GM12878 (cell line): Measurements from ENCODE around the gene CAPNS1. TPM values are rescaled to one million over a fixed set of nuclear protein-coding genes. Genes with fewer than 3 reads are reported as not detected.

Experiments
- ATAC-seq: fragments of 200-7000 bp; cut with Tn5 transposase; 3 replicates; pipeline ENCODE4 v1.9.1; 2020; ENCODE audit warnings: mild to moderate bottlenecking, moderate library complexity
- BruUV-seq: library from RNA; stranded (reverse); fragments of 400-500 nt; replicated peaks from 2 replicates; lab custom pipeline; 2021; lab: Mats Ljungman, UMichigan
- CTCF ChIA-PET: fragments of 300-600 bp; sonication (Branson Sonifier 250); formaldehyde crosslinking; extraction: SDS; loops from one replicate; lab custom pipeline; 2021; ENCODE audit warnings: inconsistent platforms; lab: Yijun Ruan, JAX
- POLR2A ChIA-PET: fragments of 350-600 bp; formaldehyde crosslinking; extraction: SDS; loops from one replicate; lab custom pipeline; 2021; ENCODE audit warnings: inconsistent platforms; lab: Charles Lee
- RAD21 ChIA-PET: fragments of 300-600 bp; sonication (Branson Sonifier 250); formaldehyde crosslinking; loops from one replicate; lab custom pipeline; 2023; ENCODE audit warnings: antibody characterized with exemption; ENCODE audit not compliant: unreplicated experiment; lab: Charles Lee
- SMC1A ChIA-PET: fragments of 300-600 bp; sonication (Branson Sonifier 250); formaldehyde crosslinking; loops from one replicate; lab custom pipeline; 2023; ENCODE audit not compliant: unreplicated experiment, uncharacterized antibody; lab: Charles Lee
- DNase-seq: peaks from one replicate; pipeline ENCODE4 v3.0.0-alpha.2; 2011; ENCODE audit warnings: low read depth, low spot score
- FAIRE-seq: peaks from 3 replicates; lab custom pipeline; 2011; peaks lifted over from hg19 to GRCh38; lab: Jason Lieb, UNC
- H2AFZ ChIP-seq: 2 replicates; pipeline ENCODE4 v1.6.0; 2011; ENCODE audit warnings: low read depth, low read length, control low read depth; ENCODE audit not compliant: control insufficient read depth
- H3K27ac ChIP-seq: 2 replicates; pipeline ENCODE4 v1.5.1; 2011; ENCODE audit warnings: control low read depth; ENCODE audit not compliant: control insufficient read depth, insufficient read depth
- H3K27me3 ChIP-seq, 2 experiments: replicated peaks in 1 of 2; 2 replicates each; pipeline versions ENCODE4 v1.6.0 to v1.6.1; 2011; ENCODE audit warnings: low read length in 1 of 2; ENCODE audit not compliant: control insufficient read depth in 2 of 2, insufficient read depth in 2 of 2
- H3K36me3 ChIP-seq, 2 experiments: 2 replicates each; pipeline ENCODE4 v1.5.1; 2011; ENCODE audit warnings: low read length in 1 of 2; ENCODE audit not compliant: control insufficient read depth in 2 of 2, insufficient read depth in 2 of 2
- H3K4me1 ChIP-seq: 2 replicates; pipeline ENCODE4 v1.6.1; 2011; ENCODE audit warnings: mild to moderate bottlenecking, low read length, moderate library complexity, mixed read lengths; ENCODE audit not compliant: control insufficient read depth, insufficient read depth
- H3K4me2 ChIP-seq: 2 replicates; pipeline ENCODE4 v1.6.0; 2011; ENCODE audit warnings: control low read depth; ENCODE audit not compliant: control insufficient read depth, insufficient read depth
- H3K4me3 ChIP-seq: fragments of 200-600 bp; sonication (generic); 2 replicates; pipeline ENCODE4 v1.5.1; 2016
- H3K79me2 ChIP-seq: 2 replicates; pipeline ENCODE4 v1.6.0; 2011; ENCODE audit warnings: low read length; ENCODE audit not compliant: control insufficient read depth, insufficient read depth
- H3K9ac ChIP-seq: 2 replicates; pipeline ENCODE4 v1.8.0; 2011; ENCODE audit warnings: low read length, control low read depth, mixed read lengths; ENCODE audit not compliant: control insufficient read depth, insufficient read depth
- H3K9me3 ChIP-seq: replicated peaks from 3 replicates; pipeline ENCODE4 v1.5.1; 2011; ENCODE audit warnings: mild to moderate bottlenecking, low read length; ENCODE audit not compliant: control insufficient read depth, insufficient read depth
- H4K20me1 ChIP-seq: 2 replicates; pipeline ENCODE4 v1.6.0; 2011; ENCODE audit not compliant: control insufficient read depth, insufficient read depth
- GABPA ChIP-seq: IDR thresholded peaks from 2 replicates; pipeline ENCODE4 v1.6.1; 2014; ENCODE audit warnings: antibody characterized with exemption, low read depth, mild to moderate bottlenecking, inconsistent platforms
- KLF5 ChIP-seq: fragments of 450-650 bp; IDR thresholded peaks from 2 replicates; pipeline ENCODE4 v1.6.1; 2014; ENCODE audit warnings: mild to moderate bottlenecking; ENCODE audit not compliant: partially characterized antibody
- MEF2A ChIP-seq: IDR thresholded peaks from 2 replicates; pipeline ENCODE4 v1.6.1; 2011; ENCODE audit warnings: low read depth, mild to moderate bottlenecking, low read length, moderate library complexity; ENCODE audit not compliant: insufficient read depth
- NFYB ChIP-seq: IDR thresholded peaks from 2 replicates; pipeline ENCODE4 v1.6.1; 2011; ENCODE audit warnings: low read depth, mild to moderate bottlenecking, low read length, improper control_type of control experiment, moderate library complexity; ENCODE audit not compliant: insufficient read depth
- PAX5 ChIP-seq: IDR thresholded peaks from 2 replicates; pipeline ENCODE4 v1.6.1; 2011; ENCODE audit warnings: low read depth, low read length, borderline replicate concordance
- RCOR1 ChIP-seq: conservative IDR thresholded peaks from 2 replicates; pipeline ENCODE4 v1.6.1; 2012; ENCODE audit warnings: low read depth, low read length, improper control_type of control experiment
- SMARCA5 ChIP-seq: fragments of 450-650 bp; IDR thresholded peaks from 2 replicates; pipeline ENCODE4 v1.6.1; 2017; ENCODE audit warnings: mild to moderate bottlenecking
- SREBF2 ChIP-seq: IDR thresholded peaks from 2 replicates; pipeline ENCODE4 v1.6.1; 2012; ENCODE audit warnings: mild to moderate bottlenecking, low read length
- TAF1 ChIP-seq: IDR thresholded peaks from 2 replicates; pipeline ENCODE4 v1.6.1; 2011; ENCODE audit warnings: mild to moderate bottlenecking, low read depth, low read length, borderline replicate concordance
- ZBTB11 ChIP-seq: fragments of 450-650 bp; formaldehyde crosslinking; IDR thresholded peaks from 2 replicates; pipeline ENCODE4 v1.5.0; 2022; ENCODE audit warnings: mild to moderate bottlenecking, missing genetic modification characterization
- ZZZ3 ChIP-seq: IDR thresholded peaks from 2 replicates; pipeline ENCODE4 v1.6.1; 2011; ENCODE audit warnings: low read depth; ENCODE audit not compliant: control insufficient read depth, insufficient read length
- WGBS: methylation state at CpG from one replicate; pipeline ENCODE4 v1.1.6; 2016; ENCODE audit warnings: low lambda C conversion rate; ENCODE audit not compliant: insufficient replicate concordance, insufficient coverage; ENCODE audit errors: missing lambda C conversion rate; 5-methylcytosine and 5-hydroxymethylcytosine counted together
- in situ Hi-C: fragments of 300-500 bp; cut with MboI; formaldehyde crosslinking; loops from 9 replicates; pipeline ENCODE4 v1.14.3; 2018; ENCODE audit warnings: mixed read lengths
- intact Hi-C: fragments of 100-400 bp; cut with micrococcal nuclease; formaldehyde crosslinking; loops from one replicate; pipeline ENCODE4 v1.14.2; 2022; ENCODE audit not compliant: unreplicated experiment
- polyA plus RNA-seq, 11 experiments: library from polyadenylated mRNA; depleted of rRNA in 4 of 11; unstranded in 6 of 11; stranded (reverse) in 5 of 11; fragments of >200 nt; fragmentation: Nextera tagmentation in 4 of 11; fragmentation: Illumina TruSeq in 1 of 11; extraction: Ambion mirVana in 4 of 11; extraction: Trizol in 1 of 11; gene quantifications; 1 replicate in 1 of 11; 2 replicates in 10 of 11; pipeline versions ENCODE4 v1.2.1 to v1.2.3, GENCODE V29; 2011 to 2016; ENCODE audit warnings: inconsistent platforms in 2 of 11, missing spikeins in 2 of 11, low read depth in 1 of 11
- total RNA-seq, 4 experiments: library from RNA; depleted of rRNA in 3 of 4; stranded (reverse); fragments of >200 nt in 3 of 4; fragmentation: Illumina TruSeq in 1 of 4; extraction: Trizol in 1 of 4; gene quantifications; 2 replicates each; pipeline versions ENCODE4 v1.2.1 to v1.2.3, GENCODE V29; 2013 to 2021
- TF ChIP-seq, protein P1 (sequence below): fragments of 450-650 bp; IDR thresholded peaks from 2 replicates; pipeline ENCODE4 v1.6.1; 2017; ENCODE audit warnings: low read depth, mild to moderate bottlenecking, moderate library complexity
- TF ChIP-seq, protein P2 (sequence below): fragments of 450-650 bp; IDR thresholded peaks from 2 replicates; pipeline ENCODE4 v1.6.1; 2018; ENCODE audit warnings: borderline replicate concordance, mild to moderate bottlenecking; ENCODE audit not compliant: partially characterized antibody
- TF ChIP-seq, protein P3 (sequence below): fragments of 450-650 bp; IDR thresholded peaks from 2 replicates; pipeline ENCODE4 v1.6.1; 2017; ENCODE audit warnings: mild to moderate bottlenecking

CAPNS1 gene
- total and polyA plus RNA-seq, 10 of the 15 experiments (the other 5 are each of a cell fraction or from before 2014, with no cell fraction given) = 96.9 to 562 (median 245) TPM

DNA sequence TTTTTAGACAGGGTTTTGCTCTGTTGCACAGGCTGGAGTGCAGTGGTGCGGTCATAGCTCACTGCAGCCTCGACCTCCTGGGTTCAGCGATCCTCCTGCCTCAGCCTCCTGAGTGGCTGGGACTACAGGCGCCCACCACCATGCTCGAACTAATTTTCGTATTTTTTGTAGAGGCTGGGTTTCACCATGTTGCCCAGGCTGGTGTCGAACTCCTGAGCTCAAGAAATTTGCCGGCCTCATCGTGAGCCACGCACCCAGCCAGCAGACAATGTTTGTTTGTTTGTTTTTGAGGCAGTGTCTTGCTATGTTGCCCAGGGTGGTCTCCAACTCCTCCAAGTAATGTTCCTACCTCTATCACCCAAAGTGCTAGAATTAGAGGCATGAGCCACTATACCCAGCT is 13.3 kb downstream of the CAPNS1 start:
- ChIA-PET SMC1A (interaction anchor here (1.0 to 1.4 kb wide), 2 partner anchors 9 to 22 kb away, joined by 3 read pairs; no protein-coding TSS in a partner anchor), POLR2A (no interaction called here), RAD21 (no interaction called here), CTCF (interaction anchor here (0.6 to 1.0 kb wide), 4 partner anchors 15 to 355 kb away, joined by 3 to 5 read pairs (median 3); no protein-coding TSS in a partner anchor)
- no peaks in the 10 kb centered on the region for H3K4me1 ChIP-seq
- DNase-seq = no peak
- no peak overlapping the region for H3K9ac ChIP-seq
- H3K27ac ChIP-seq = no peak overlapping the region
- no peaks in the 10 kb centered on the region for H4K20me1 ChIP-seq
- no peak overlapping the region for H3K4me2 ChIP-seq
- BruUV-seq = no TSS peak
- no peaks in the 10 kb centered on the region for H3K9me3 ChIP-seq
- no peaks in the 10 kb centered on the region for H3K27me3 ChIP-seq
- in situ Hi-C loops = no loop called here
- ATAC-seq = no peak
- H3K4me3 ChIP-seq = no peak overlapping the region
- no peaks in the 10 kb centered on the region for H3K79me2 ChIP-seq
- no peak overlapping the region for H2AFZ ChIP-seq
- intact Hi-C loops = no loop called here
- FAIRE-seq = no peak
- TF ChIP-seq, protein P1, sequence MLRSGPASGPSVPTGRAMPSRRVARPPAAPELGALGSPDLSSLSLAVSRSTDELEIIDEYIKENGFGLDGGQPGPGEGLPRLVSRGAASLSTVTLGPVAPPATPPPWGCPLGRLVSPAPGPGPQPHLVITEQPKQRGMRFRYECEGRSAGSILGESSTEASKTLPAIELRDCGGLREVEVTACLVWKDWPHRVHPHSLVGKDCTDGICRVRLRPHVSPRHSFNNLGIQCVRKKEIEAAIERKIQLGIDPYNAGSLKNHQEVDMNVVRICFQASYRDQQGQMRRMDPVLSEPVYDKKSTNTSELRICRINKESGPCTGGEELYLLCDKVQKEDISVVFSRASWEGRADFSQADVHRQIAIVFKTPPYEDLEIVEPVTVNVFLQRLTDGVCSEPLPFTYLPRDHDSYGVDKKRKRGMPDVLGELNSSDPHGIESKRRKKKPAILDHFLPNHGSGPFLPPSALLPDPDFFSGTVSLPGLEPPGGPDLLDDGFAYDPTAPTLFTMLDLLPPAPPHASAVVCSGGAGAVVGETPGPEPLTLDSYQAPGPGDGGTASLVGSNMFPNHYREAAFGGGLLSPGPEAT = no peak
- TF ChIP-seq ZBTB11 (CRISPR knock-in tag) = no peak
- TF ChIP-seq TAF1 = no peak
- no peak for TF ChIP-seq KLF5
- TF ChIP-seq GABPA = no peak
- TF ChIP-seq ZZZ3 = no peak
- TF ChIP-seq, protein P2, sequence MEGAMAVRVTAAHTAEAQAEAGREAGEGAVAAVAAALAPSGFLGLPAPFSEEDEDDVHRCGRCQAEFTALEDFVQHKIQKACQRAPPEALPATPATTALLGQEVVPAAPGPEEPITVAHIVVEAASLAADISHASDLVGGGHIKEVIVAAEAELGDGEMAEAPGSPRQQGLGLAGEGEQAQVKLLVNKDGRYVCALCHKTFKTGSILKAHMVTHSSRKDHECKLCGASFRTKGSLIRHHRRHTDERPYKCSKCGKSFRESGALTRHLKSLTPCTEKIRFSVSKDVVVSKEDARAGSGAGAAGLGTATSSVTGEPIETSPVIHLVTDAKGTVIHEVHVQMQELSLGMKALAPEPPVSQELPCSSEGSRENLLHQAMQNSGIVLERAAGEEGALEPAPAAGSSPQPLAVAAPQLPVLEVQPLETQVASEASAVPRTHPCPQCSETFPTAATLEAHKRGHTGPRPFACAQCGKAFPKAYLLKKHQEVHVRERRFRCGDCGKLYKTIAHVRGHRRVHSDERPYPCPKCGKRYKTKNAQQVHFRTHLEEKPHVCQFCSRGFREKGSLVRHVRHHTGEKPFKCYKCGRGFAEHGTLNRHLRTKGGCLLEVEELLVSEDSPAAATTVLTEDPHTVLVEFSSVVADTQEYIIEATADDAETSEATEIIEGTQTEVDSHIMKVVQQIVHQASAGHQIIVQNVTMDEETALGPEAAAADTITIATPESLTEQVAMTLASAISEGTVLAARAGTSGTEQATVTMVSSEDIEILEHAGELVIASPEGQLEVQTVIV = no peak
- TF ChIP-seq MEF2A = no peak
- TF ChIP-seq SREBF2 = no peak
- TF ChIP-seq, protein P3, sequence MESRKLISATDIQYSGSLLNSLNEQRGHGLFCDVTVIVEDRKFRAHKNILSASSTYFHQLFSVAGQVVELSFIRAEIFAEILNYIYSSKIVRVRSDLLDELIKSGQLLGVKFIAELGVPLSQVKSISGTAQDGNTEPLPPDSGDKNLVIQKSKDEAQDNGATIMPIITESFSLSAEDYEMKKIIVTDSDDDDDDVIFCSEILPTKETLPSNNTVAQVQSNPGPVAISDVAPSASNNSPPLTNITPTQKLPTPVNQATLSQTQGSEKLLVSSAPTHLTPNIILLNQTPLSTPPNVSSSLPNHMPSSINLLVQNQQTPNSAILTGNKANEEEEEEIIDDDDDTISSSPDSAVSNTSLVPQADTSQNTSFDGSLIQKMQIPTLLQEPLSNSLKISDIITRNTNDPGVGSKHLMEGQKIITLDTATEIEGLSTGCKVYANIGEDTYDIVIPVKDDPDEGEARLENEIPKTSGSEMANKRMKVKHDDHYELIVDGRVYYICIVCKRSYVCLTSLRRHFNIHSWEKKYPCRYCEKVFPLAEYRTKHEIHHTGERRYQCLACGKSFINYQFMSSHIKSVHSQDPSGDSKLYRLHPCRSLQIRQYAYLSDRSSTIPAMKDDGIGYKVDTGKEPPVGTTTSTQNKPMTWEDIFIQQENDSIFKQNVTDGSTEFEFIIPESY = no peak
- no peak for TF ChIP-seq SMARCA5
- no peak for TF ChIP-seq RCOR1
- no peak for TF ChIP-seq PAX5
- no peak for TF ChIP-seq NFYB
- H3K36me3 ChIP-seq = peaks cover 0 to 12% of the 10 kb centered on the region in 2 experiments; a peak in 3 of 4 replicates
- WGBS = 99% methylated on average over 8 of the region's 10 CpGs
